ENCODE results near the gene ZNF385C.

The ZNF385C gene

DNA sequence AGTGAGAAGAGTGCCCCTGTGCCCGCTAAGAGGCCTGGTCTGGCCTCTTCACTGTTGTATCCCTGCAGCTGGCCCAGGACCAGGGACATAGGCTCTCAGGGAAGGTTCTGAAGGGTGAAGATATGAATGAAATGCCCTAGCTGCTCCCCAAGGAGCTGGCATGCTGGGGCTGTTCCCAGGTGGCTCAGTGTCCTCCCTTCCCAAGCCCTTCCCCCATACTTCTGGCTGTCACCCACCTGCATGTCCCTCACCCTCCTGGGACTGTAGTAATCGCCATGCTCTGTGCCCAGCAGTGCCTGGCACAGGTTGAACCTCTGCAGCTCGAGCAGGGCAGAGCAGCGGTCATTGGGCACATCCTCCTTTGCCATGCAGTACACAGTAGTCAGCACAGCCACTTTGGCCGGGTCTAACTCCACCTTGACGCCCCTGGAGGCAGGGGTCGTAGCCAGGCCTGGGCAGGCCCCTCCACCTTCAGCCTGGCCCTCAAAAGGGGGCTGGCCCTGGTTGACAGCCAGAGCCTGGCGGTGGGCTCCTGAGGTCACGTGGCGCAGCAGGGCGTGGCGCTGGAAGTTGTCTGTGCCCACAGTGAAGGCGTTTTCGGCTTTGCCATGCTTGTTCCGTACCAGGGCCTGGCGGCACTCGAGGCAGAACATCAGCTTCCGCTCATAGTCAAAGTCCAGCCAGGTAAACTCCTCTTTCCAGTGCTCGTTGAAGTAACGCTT lies 55.5 kb downstream of the ZNF385C start:
- DNase-seq, result no peak

- DNase-seq, result no peak
Observed at GRCh38 chr17:42041619-42042018, 56.7 kb downstream of the ZNF385C start.

- DNase-seq, result no peak
Observed at GRCh38 chr17:42040818-42041217, 57.5 kb downstream of the ZNF385C start.

- no peak for DNase-seq
Observed at GRCh38 chr17:42039794-42040763, 58.2 kb downstream of the ZNF385C start.

GRCh38 chr17:42038221-42038973 lies 59.9 kb downstream of the ZNF385C start:
- no peak for DNase-seq

GRCh38 chr17:42034059-42034458 lies 64.2 kb downstream of the ZNF385C start:
- peak; percentile 65 for DNase-seq

DNA sequence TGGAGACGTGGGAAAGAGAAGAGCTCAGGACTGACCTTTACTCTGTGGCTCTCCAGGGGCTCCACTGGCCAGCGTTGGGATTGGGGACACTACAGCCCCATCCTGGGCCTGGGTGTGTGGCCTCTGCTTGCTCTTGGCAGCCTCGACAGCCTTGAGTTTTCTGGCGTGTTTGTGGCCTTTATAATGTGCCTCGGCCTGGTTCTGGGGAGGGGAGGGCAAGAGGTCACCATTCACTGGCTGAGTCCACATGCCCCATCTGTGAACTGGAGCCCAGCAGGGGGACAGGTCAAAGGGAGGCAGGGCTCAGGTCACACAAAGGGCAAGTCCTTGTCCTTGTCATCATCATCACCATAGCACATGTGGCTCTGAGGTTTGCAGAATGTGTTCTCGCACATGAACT lies 66.7 kb downstream of the ZNF385C start:
- DNase-seq, result no peak

- DNase-seq, result no peak
Observed at GRCh38 chr17:42028791-42029127, 69.5 kb downstream of the ZNF385C start.

GRCh38 chr17:42027961-42028790 lies 70.1 kb downstream of the ZNF385C start:
- peak; percentile 69 for DNase-seq

- DNase-seq, result no peak
Observed at GRCh38 chr17:42027590-42027889, 70.7 kb downstream of the ZNF385C start.

GRCh38 chr17:42026857-42027589 lies 71.2 kb downstream of the ZNF385C start:
- DNase-seq, result peak; percentile 31

DNA sequence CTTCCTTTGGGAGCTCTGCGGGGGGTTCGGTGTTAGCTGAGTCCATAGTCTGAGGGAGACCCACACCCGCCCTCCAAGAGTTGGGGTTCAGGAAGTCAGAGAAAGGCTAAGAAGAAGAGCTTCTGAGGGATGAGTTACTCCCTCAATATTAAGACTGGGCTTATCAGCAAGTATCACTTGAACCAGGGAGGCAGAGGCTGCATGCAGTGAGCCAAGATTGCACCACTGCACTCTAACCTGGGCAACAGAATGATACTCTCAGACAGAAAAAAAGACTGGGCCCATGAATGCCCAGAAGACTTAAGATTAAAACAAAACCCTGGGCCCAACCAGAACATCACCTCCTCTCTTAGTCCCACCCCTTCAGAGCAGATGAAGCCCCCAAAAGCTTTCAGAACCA lies 72.3 kb downstream of the ZNF385C start:
- DNase-seq, result no peak

GRCh38 chr17:42025191-42025579 lies 73.1 kb downstream of the ZNF385C start:
- no peak for DNase-seq

DNA sequence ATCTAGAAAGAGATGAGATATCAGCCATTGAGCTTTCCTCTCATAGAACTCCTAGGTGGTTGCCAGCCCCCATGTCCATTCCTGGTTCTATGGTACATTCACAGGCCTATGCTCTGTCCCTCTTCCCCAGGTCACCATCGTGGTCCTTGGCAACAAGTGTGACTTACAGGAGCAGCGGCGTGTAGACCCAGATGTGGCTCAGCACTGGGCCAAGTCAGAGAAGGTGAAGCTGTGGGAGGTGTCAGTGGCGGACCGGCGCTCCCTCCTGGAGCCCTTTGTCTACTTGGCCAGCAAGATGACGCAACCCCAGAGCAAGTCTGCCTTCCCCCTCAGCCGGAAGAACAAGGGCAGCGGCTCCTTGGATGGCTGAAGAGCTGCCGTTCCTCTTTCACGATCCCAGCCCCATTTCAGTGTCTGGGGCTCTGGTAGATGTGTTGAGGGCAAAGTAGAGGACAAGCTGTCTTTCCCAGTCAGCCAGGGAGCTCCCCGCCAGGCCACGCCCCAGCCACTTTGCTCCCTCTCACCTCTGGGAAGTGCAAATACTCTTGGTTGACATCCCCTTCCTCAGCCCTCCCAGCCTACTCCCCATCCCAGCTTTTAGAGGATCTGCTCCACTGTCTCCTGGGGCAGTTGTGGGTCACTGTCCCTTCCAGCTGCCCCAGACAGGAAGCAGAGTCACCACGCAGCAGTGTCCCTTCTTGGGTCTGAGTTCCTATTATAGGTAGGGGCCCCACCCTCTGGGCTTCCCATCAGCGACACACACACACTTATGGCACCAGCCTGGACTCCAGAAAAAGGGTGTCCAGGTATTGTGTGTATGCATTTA lies 74.5 kb downstream of the ZNF385C start:
- DNase-seq, result no peak

GRCh38 chr17:42020845-42021244 lies 77.4 kb downstream of the ZNF385C start:
- peak; percentile 73 for DNase-seq

DNA sequence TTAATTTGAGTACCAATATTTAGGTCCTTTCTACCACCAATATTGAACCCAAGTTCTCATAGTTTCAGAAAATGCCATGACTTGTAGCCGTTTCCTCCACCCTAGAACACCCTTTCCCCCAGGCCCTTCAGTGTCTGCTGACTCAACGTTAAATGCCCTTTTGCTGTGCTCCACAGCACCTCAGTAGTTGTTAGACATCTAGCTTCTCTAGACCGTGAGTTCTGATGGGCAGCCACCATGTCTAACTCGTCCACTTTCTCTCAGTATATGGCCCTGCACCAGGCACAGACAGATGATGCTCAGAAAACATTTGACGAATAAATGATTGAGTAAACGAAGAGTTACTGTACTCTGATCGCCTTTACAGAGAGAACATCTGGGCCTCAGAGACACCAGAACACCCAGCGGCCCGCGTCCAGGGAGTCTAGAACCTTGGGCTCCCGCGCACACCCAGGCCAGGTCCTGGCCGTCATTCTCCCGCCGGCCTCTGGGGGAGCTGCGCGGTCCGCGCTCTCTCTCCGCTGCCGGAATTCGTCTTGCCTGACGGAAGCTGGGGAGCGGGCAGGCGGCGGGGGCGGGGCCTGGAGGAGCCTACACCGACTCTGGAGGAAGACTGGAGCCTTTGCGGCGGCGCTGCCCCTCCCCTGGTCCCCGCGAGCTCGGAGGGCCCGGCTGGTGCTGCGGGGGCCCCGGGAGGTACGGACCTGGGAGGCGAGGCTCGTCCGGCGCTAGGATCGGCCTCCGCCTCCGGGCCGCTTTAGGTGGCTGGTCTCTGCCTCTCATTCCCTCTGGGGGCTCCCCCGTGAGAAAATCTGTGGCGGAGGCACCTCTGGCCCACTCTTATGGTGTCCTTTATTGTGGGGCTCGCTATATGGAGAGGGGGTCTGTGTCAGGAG lies 78.5 kb downstream of the ZNF385C start, which contains the start of gene NKIRAS2:
TSS of gene NKIRAS2 (plus strand) at position 582 of the 896 bp plus-strand sequence. CDS start 1,488 bp downstream, outside the sequence.
- DNase-seq, result peak; percentile 96

- no peak for DNase-seq
Observed at GRCh38 chr17:42018988-42019387, 79.3 kb downstream of the ZNF385C start.

DNA sequence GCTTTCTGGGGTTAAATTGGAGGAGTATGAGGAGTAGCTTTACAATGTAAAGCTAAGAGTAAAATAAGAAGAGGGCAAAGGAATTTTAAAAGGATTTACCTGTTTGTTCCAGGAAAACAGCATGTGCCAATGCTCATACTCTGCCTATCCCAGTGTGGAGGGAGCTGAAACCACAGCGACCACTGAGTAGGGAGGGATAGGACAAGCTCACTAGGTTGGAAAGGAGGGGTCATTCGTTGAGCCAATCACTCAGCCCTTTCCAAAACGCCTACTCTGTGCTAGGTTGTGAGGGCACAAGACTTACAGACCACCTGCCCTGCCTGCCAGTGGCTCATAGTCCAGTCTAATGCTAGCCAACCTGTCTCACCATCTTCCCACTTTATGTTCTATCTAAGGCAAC lies 79.9 kb downstream of the ZNF385C start:
- peak; percentile 70 for DNase-seq

- DNase-seq, result peak; percentile 90
Observed at GRCh38 chr17:42017866-42018200, 80.4 kb downstream of the ZNF385C start.

Data from NCI-H82 (cell line).